ENCODE results near the gene ERBB4. TPM values are rescaled to one million over a fixed set of nuclear protein-coding genes. Genes with fewer than 3 reads are reported as not detected.

The ERBB4 gene
- polyA plus RNA-seq, 4 donors, result 0.04 to 0.13 TPM; not detected in 2

DNA sequence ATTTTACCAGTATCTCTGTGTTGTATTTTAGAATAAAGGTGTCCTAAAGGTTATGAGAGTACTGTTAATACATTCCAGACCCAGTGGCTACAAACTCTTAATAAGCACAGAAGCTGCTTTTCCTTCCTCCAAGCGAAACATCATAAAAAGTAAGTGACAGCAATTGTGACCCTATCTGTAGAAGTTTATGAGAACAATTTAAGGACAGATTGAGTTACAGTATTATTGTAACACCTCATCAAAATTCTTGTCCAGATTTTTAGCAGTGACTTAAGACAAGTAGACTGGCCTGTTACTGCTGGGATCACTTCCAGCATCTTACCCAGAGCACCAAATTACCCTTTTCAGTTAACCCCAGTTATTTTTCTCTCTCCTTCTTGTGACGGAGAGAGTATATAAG, 154.6 kb downstream of the ERBB4 start:
- H3K9me3 ChIP-seq (ENCODE audit: control insufficient read depth in 2 of 2, insufficient read depth in 1 of 2, low read depth in 1 of 2, low read length in 1 of 2), result no peaks in the 10 kb centered on the region
- no peaks in the 10 kb centered on the region for H3K27me3 ChIP-seq (ENCODE audit: control insufficient read depth in 3 of 3, insufficient read depth in 3 of 3, low read length in 3 of 3)
- no peak overlapping the region for H3K4me3 ChIP-seq (ENCODE audit: low read depth in 1 of 3, low read length in 3 of 3)
- no peak overlapping the region for H3K27ac ChIP-seq (ENCODE audit: low read depth in 1 of 3, low read length in 2 of 3)
- FAIRE-seq, result no peak
- no peak for DNase-seq
- H3K4me1 ChIP-seq (ENCODE audit: control insufficient read depth in 3 of 3, insufficient read depth in 2 of 3, low read depth in 1 of 3, low read length in 2 of 3), result no peaks in the 10 kb centered on the region
- 73 to 86% (median 80%) methylated on average over 2 of the region's 2 CpGs for WGBS, 3 donors
- no peaks in the 10 kb centered on the region for H3K36me3 ChIP-seq (ENCODE audit: control insufficient read depth in 3 of 3, insufficient read depth in 2 of 3, low read depth in 1 of 3, low read length in 3 of 3)

DNA sequence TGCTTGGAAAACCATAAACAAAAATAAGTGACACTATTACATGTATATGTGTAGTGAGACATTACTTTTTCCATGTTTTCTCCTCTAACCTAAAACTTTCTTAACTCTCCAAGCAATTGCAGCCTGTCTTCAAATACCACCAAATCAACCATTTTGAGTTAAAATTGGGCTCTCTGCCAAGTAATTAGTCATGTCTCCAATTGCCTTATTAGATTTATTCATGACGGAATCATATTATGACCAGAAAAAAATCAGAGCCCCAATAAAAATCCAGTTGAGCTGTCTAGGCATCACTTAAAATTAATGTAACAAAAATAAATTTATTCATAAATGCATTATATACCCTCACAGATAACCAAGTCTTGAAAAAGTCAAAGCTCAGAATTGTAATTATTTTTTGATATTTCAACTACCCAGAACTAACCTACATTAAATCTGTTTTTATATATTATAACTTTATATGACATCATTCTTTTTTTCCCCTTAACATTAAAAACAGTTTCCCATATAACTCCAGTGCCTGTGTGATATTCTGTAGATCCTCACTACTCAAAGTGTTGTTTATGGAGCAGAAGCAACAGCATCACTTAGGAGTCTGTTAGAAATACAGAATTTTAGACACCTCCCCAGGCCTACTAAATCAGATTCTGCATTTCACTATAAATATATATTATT, 157.0 kb downstream of the ERBB4 start:
- Histone ChIP-seq H3K27me3 (ENCODE audit: control insufficient read depth in 3 of 3, insufficient read depth in 3 of 3, low read length in 3 of 3) (no peaks in the 10 kb centered on the region), H3K4me3 (ENCODE audit: low read depth in 1 of 3, low read length in 3 of 3) (no peak overlapping the region), H3K4me1 (ENCODE audit: control insufficient read depth in 3 of 3, insufficient read depth in 2 of 3, low read depth in 1 of 3, low read length in 2 of 3) (no peaks in the 10 kb centered on the region), H3K36me3 (ENCODE audit: control insufficient read depth in 3 of 3, insufficient read depth in 2 of 3, low read depth in 1 of 3, low read length in 3 of 3) (no peaks in the 10 kb centered on the region), H3K27ac (ENCODE audit: low read depth in 1 of 3, low read length in 2 of 3) (no peak overlapping the region), H3K9me3 (ENCODE audit: control insufficient read depth in 2 of 2, insufficient read depth in 1 of 2, low read depth in 1 of 2, low read length in 1 of 2) (no peaks in the 10 kb centered on the region)
- no peak for FAIRE-seq
- no peak for DNase-seq
- WGBS, 3 donors, result 68 to 83% (median 80%) methylated on average over 1 of the region's 1 CpG

DNA sequence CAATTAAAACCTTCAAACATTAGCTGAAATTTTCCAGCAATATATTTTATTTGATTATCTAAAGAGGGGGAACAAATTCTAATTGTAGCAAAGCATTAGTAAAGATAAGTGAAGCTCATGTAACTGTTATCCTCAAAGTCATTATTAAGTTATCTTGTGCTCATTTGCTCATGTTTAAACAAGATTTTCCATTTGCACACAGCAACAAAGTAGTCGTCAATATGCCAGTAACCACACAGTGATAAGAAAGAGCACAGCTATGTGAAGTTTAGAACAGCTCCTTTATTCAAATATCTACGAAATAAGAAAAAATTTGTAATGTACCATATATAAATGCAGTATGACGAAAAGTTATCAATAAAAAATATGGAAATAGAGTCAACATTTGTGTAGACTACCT, 159.5 kb downstream of the ERBB4 start:
- no peak for FAIRE-seq
- H3K4me1 ChIP-seq (ENCODE audit: control insufficient read depth in 3 of 3, insufficient read depth in 2 of 3, low read depth in 1 of 3, low read length in 2 of 3), result no peaks in the 10 kb centered on the region
- no peak for DNase-seq
- no peak overlapping the region for H3K27ac ChIP-seq (ENCODE audit: low read depth in 1 of 3, low read length in 2 of 3)
- no peaks in the 10 kb centered on the region for H3K27me3 ChIP-seq (ENCODE audit: control insufficient read depth in 3 of 3, insufficient read depth in 3 of 3, low read length in 3 of 3)
- WGBS, 3 donors, result 51 to 57% (median 53%) methylated on average over 3 of the region's 3 CpGs
- no peaks in the 10 kb centered on the region for H3K9me3 ChIP-seq (ENCODE audit: control insufficient read depth in 2 of 2, insufficient read depth in 1 of 2, low read depth in 1 of 2, low read length in 1 of 2)
- H3K36me3 ChIP-seq (ENCODE audit: control insufficient read depth in 3 of 3, insufficient read depth in 2 of 3, low read depth in 1 of 3, low read length in 3 of 3), result no peaks in the 10 kb centered on the region
- H3K4me3 ChIP-seq (ENCODE audit: low read depth in 1 of 3, low read length in 3 of 3), result no peak overlapping the region

GRCh38 chr2:212367431-212367830, 171.2 kb downstream of the ERBB4 start:
- H3K27ac ChIP-seq (ENCODE audit: low read depth in 1 of 3, low read length in 2 of 3), result no peak overlapping the region

DNA sequence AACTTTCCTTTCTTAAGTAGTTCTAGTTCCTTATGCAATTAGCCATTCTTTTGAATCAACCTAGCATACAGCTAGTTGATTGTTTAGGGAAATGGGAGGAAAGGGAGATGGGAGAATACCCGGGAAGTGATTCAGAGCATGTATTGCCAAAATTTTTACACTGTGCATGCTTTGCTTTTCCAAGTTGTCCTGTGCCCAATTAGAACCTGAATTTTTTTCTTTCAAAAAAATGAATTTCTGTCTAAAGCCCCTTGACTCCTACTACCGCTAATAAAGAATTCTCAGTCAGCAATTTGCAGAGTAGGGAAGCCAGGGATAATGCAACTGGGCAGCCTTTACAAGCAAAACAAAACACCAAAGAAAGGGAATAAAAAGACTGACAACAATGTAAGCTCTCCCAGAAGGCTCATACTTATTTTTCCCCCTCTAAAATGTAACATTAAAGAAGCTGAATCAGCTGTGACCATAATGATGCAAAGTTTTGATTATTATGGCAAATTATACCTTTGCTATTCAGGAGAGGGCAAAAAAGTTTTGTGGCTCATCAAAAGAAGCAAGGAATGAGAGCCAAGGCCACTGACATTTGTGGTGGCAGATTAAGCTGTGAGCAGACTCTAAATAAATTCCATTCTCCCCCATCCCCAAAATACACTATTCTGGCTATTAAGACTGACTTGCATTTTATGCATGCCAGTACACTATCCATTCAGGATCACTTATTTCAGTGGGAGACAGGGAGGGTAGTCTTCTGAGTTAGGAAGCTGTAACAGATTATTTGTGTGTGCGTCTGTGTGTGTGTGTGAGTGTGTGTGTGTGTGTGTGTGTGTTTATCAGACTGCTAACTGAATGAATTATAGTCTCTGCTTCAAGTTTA, 174.3 kb downstream of the ERBB4 start:
- DNase-seq, result no peak
- Histone ChIP-seq H3K4me1 (ENCODE audit: control insufficient read depth in 3 of 3, insufficient read depth in 2 of 3, low read depth in 1 of 3, low read length in 2 of 3) (peaks cover 0 to 4% (median 0%) of the 10 kb centered on the region in 3 donors), H3K27me3 (ENCODE audit: control insufficient read depth in 3 of 3, insufficient read depth in 3 of 3, low read length in 3 of 3) (no peaks in the 10 kb centered on the region), H3K36me3 (ENCODE audit: control insufficient read depth in 3 of 3, insufficient read depth in 2 of 3, low read depth in 1 of 3, low read length in 3 of 3) (no peaks in the 10 kb centered on the region), H3K27ac (ENCODE audit: low read depth in 1 of 3, low read length in 2 of 3) (no peak overlapping the region), H3K4me3 (ENCODE audit: low read depth in 1 of 3, low read length in 3 of 3) (no peak overlapping the region), H3K9me3 (ENCODE audit: control insufficient read depth in 2 of 2, insufficient read depth in 1 of 2, low read depth in 1 of 2, low read length in 1 of 2) (no peaks in the 10 kb centered on the region)
- no peak for FAIRE-seq
- 66 to 83% (median 76%) methylated on average over 3 of the region's 3 CpGs for WGBS, 3 donors

More at GRCh38 chr2:212367431-212367830, 171.2 kb downstream of the ERBB4 start:
- Histone ChIP-seq H3K9me3 (ENCODE audit: control insufficient read depth in 2 of 2, insufficient read depth in 1 of 2, low read depth in 1 of 2, low read length in 1 of 2) (no peaks in the 10 kb centered on the region), H3K4me3 (ENCODE audit: low read depth in 1 of 3, low read length in 3 of 3) (no peak overlapping the region), H3K4me1 (ENCODE audit: control insufficient read depth in 3 of 3, insufficient read depth in 2 of 3, low read depth in 1 of 3, low read length in 2 of 3) (no peaks in the 10 kb centered on the region), H3K36me3 (ENCODE audit: control insufficient read depth in 3 of 3, insufficient read depth in 2 of 3, low read depth in 1 of 3, low read length in 3 of 3) (no peaks in the 10 kb centered on the region), H3K27me3 (ENCODE audit: control insufficient read depth in 3 of 3, insufficient read depth in 3 of 3, low read length in 3 of 3) (no peaks in the 10 kb centered on the region)
- 67 to 83% (median 72%) methylated on average over 1 of the region's 1 CpG for WGBS, 3 donors
- FAIRE-seq (no peak), DNase-seq (no peak)

DNA sequence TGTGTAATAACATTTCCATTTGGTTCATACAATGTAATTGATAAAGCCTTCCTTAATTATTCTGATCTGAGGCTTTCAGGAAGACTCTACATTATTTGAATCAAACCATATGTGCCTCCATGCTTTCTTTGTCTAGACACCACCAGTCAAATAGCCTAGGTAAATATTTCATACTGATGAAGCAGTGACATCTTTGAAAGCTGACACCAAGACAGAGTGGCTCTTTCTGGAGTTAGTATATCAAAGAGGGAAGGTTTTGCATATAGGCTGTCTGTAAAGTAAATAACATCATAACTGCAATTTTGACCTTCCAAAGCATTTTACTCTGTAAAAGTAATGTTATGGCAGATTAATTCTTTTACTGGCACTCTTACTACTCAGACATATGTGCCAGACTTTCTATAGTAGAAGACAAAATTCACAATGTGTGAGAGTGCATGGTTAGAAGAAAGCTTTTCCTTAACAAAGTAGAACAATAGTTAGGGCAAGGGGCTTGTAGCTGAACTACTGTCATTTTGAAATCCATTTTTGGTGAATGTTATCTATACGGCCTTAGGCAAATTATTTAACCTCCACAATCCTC, 177.3 kb downstream of the ERBB4 start:
- Histone ChIP-seq H3K27me3 (ENCODE audit: control insufficient read depth in 3 of 3, insufficient read depth in 3 of 3, low read length in 3 of 3) (no peaks in the 10 kb centered on the region), H3K4me3 (ENCODE audit: low read depth in 1 of 3, low read length in 3 of 3) (no peak overlapping the region), H3K36me3 (ENCODE audit: control insufficient read depth in 3 of 3, insufficient read depth in 2 of 3, low read depth in 1 of 3, low read length in 3 of 3) (no peaks in the 10 kb centered on the region), H3K27ac (ENCODE audit: low read depth in 1 of 3, low read length in 2 of 3) (no peak overlapping the region), H3K4me1 (ENCODE audit: control insufficient read depth in 3 of 3, insufficient read depth in 2 of 3, low read depth in 1 of 3, low read length in 2 of 3) (peaks cover 0 to 4% (median 0%) of the 10 kb centered on the region in 3 donors), H3K9me3 (ENCODE audit: control insufficient read depth in 2 of 2, insufficient read depth in 1 of 2, low read depth in 1 of 2, low read length in 1 of 2) (no peaks in the 10 kb centered on the region)
- 64 to 71% (median 67%) methylated on average over 1 of the region's 1 CpG for WGBS, 3 donors
- FAIRE-seq, result no peak
- no peak for DNase-seq

- peaks cover 0 to 4% (median 0%) of the 10 kb centered on the region in 3 donors for H3K4me1 ChIP-seq (ENCODE audit: control insufficient read depth in 3 of 3, insufficient read depth in 2 of 3, low read depth in 1 of 3, low read length in 2 of 3)
- H3K9me3 ChIP-seq (ENCODE audit: control insufficient read depth in 2 of 2, insufficient read depth in 1 of 2, low read depth in 1 of 2, low read length in 1 of 2), result no peaks in the 10 kb centered on the region
- no peaks in the 10 kb centered on the region for H3K36me3 ChIP-seq (ENCODE audit: control insufficient read depth in 3 of 3, insufficient read depth in 2 of 3, low read depth in 1 of 3, low read length in 3 of 3)
- H3K4me3 ChIP-seq (ENCODE audit: low read depth in 1 of 3, low read length in 3 of 3), result no peak overlapping the region
- no peak for DNase-seq
- H3K27ac ChIP-seq (ENCODE audit: low read depth in 1 of 3, low read length in 2 of 3), result no peak overlapping the region
- no peak for FAIRE-seq
- no peaks in the 10 kb centered on the region for H3K27me3 ChIP-seq (ENCODE audit: control insufficient read depth in 3 of 3, insufficient read depth in 3 of 3, low read length in 3 of 3)
Measured at GRCh38 chr2:212360068-212360460, 178.5 kb downstream of the ERBB4 start.

GRCh38 chr2:212359425-212360067, 179.1 kb downstream of the ERBB4 start:
- DNase-seq (peak; percentile 54 to 60), FAIRE-seq (peak; percentile 10)
- H3K36me3 ChIP-seq (ENCODE audit: control insufficient read depth in 3 of 3, insufficient read depth in 2 of 3, low read depth in 1 of 3, low read length in 3 of 3), result no peaks in the 10 kb centered on the region
- no peaks in the 10 kb centered on the region for H3K9me3 ChIP-seq (ENCODE audit: control insufficient read depth in 2 of 2, insufficient read depth in 1 of 2, low read depth in 1 of 2, low read length in 1 of 2)
- H3K4me3 ChIP-seq (ENCODE audit: low read depth in 1 of 3, low read length in 3 of 3), result no peak overlapping the region
- no peaks in the 10 kb centered on the region for H3K27me3 ChIP-seq (ENCODE audit: control insufficient read depth in 3 of 3, insufficient read depth in 3 of 3, low read length in 3 of 3)
- peaks cover 0 to 4% (median 0%) of the 10 kb centered on the region in 3 donors for H3K4me1 ChIP-seq (ENCODE audit: control insufficient read depth in 3 of 3, insufficient read depth in 2 of 3, low read depth in 1 of 3, low read length in 2 of 3)
- H3K27ac ChIP-seq (ENCODE audit: low read depth in 1 of 3, low read length in 2 of 3), result no peak overlapping the region
- WGBS, 3 donors, result 11 to 34% (median 17%) methylated on average over 3 of the region's 3 CpGs
